ENCODE data around the gene MOSMO. TPM values are rescaled to one million over a fixed set of nuclear protein-coding genes. Genes with fewer than 3 reads are reported as not detected.

Gene MOSMO
- polyA plus RNA-seq, 1 experiment = 7.3 TPM

DNA sequence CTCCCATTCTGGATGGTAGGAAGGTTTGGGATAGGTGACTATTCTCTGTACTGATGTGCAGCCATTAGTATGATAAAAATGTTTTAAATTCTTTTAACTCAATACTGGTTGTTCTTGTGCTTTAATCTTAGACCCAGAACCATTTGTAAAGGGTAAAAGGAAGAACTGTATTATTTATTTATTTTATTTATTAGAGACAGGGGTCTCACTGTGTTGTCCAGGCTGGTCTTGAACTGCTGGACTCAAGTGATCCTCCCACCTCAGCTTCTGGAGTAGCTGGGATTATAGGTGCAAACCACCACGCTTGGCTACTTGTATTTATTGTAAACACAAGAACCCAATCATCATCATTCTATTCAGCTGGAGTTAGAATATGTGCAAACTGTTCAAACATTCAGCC lies 2.2 kb upstream of the MOSMO start:
- DNase-seq (ENCODE audit: low read depth) = no peak
- ChIA-PET CTCF (interaction anchor here (1.4 to 4.6 kb wide), 5 partner anchors 73 to 183 kb away, joined by 8 to 86 read pairs (median 11); no protein-coding TSS in a partner anchor), POLR2A (no interaction called here)
- no peaks in the 10 kb centered on the region for H3K27me3 ChIP-seq (ENCODE audit: control insufficient read depth, insufficient read depth, low read length)
- TF ChIP-seq, protein P1, sequence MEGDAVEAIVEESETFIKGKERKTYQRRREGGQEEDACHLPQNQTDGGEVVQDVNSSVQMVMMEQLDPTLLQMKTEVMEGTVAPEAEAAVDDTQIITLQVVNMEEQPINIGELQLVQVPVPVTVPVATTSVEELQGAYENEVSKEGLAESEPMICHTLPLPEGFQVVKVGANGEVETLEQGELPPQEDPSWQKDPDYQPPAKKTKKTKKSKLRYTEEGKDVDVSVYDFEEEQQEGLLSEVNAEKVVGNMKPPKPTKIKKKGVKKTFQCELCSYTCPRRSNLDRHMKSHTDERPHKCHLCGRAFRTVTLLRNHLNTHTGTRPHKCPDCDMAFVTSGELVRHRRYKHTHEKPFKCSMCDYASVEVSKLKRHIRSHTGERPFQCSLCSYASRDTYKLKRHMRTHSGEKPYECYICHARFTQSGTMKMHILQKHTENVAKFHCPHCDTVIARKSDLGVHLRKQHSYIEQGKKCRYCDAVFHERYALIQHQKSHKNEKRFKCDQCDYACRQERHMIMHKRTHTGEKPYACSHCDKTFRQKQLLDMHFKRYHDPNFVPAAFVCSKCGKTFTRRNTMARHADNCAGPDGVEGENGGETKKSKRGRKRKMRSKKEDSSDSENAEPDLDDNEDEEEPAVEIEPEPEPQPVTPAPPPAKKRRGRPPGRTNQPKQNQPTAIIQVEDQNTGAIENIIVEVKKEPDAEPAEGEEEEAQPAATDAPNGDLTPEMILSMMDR (IDR thresholded peaks at IDR 0.05; ENCODE audit: insufficient read depth, low read depth, low read length) = no peak
- H3K4me3 ChIP-seq (ENCODE audit: low read depth, low read length) = no peak overlapping the region
- no peaks in the 10 kb centered on the region for H3K36me3 ChIP-seq (ENCODE audit: control insufficient read depth, insufficient read depth, low read length)

DNA sequence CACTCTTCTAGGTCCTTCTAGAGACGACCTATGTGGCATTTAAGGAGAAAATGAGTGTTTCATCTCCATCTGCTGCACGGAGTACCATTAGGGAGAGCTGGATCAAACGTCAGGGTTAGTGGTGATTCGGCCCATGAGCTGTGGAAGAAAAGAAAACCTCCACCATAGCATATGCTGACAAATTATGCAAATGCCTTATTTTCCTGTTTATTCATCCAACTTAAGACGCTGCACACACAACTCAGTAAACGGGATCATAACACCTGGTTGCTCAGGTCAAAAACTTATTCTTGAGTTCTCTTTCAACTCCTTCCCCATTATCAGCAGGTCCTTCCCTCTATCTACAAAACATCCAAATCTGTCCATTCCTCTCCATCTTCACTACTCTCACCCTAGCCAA lies 1.3 kb upstream of the MOSMO start:
- CTCF ChIA-PET = interaction anchor here (1.5 to 3.6 kb wide), 4 partner anchors 12 to 92 kb away, joined by 3 to 29 read pairs (median 10); no protein-coding TSS in a partner anchor
- TF ChIP-seq, protein P1 (IDR thresholded peaks at IDR 0.05; ENCODE audit: insufficient read depth, low read depth, low read length) = no peak
- Histone ChIP-seq H3K27me3 (ENCODE audit: control insufficient read depth, insufficient read depth, low read length) (no peaks in the 10 kb centered on the region), H3K36me3 (ENCODE audit: control insufficient read depth, insufficient read depth, low read length) (no peaks in the 10 kb centered on the region), H3K4me3 (ENCODE audit: low read depth, low read length) (no peak overlapping the region)
- POLR2A ChIA-PET = no interaction called here
- DNase-seq (ENCODE audit: low read depth) = no peak

DNA sequence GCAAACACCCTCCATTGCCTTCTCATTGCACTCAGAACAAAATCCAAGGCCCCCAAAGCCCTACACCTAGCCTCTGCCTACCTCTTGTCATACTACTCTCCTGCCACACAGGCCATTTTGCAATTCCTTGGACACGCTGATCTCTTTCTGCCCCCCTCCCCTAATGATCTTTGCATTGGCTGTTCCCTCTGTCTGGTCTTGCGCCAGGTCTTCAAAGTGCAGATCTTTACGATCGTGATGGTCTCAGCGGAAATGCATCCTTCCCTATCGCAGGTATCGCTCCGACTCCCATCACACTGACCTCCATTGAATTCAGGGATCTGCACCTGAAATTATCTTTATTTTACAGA lies 777 bp upstream of the MOSMO start:
- TF ChIP-seq, protein P1 (IDR thresholded peaks at IDR 0.05; ENCODE audit: insufficient read depth, low read depth, low read length) = no peak
- ChIA-PET POLR2A (no interaction called here), CTCF (interaction anchor here (1.1 to 2.5 kb wide), 6 partner anchors 13 to 182 kb away, joined by 3 to 29 read pairs (median 4); partner anchors contain the start of gene VWA3A)
- no peaks in the 10 kb centered on the region for H3K27me3 ChIP-seq (ENCODE audit: control insufficient read depth, insufficient read depth, low read length)
- H3K36me3 ChIP-seq (ENCODE audit: control insufficient read depth, insufficient read depth, low read length) = no peaks in the 10 kb centered on the region
- H3K4me3 ChIP-seq (ENCODE audit: low read depth, low read length) = peak overlapping the region; percentile 94
- no peak for DNase-seq (ENCODE audit: low read depth)

DNA sequence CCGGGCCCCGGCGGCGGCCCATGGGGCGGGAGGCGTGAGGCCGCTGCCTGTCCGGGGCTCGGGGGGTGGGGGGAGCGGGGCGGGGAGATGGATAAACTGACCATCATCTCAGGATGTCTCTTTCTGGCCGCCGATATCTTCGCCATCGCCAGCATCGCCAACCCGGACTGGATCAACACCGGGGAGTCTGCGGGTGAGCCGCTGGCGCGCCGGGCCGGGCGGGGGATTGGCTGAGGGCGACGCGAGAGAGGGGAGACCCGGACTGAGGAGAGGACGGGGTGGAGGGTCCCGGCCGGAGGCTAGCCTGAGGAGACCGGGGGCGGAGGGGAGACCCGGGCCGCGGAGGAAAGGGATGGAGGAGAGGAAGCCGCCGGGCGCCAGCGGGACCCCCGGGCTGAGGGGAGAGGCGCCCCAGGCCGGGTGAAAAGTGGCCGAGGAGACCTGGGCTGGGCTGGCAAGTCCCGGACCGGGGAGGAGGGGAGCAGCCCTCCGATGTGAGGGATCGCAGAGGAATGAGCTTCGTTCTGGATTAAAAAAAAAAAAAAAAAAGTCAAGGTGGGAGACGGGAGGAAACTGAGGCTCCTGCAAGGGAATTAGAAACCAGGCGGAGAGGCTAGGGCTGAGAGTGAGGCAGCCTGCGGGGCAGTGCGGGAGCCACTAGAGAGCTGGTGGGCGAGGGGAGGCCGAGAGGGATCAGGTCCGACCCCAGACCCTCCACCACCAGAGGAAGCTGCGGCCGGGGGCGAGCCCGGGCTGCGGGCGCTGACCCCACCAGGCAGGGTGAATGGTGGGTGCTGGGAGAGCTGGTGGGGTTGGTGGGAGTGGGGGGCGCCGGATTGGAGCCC lies 526 bp downstream of the MOSMO start:
- Histone ChIP-seq H3K4me3 (ENCODE audit: low read depth, low read length) (peak overlapping the region; percentile 94), H3K36me3 (ENCODE audit: control insufficient read depth, insufficient read depth, low read length) (no peaks in the 10 kb centered on the region), H3K27me3 (ENCODE audit: control insufficient read depth, insufficient read depth, low read length) (no peaks in the 10 kb centered on the region)
- CTCF ChIA-PET = interaction anchor here (0.6 to 2.5 kb wide), 6 partner anchors 70 to 187 kb away, joined by 3 to 29 read pairs (median 6); no protein-coding TSS in a partner anchor
- TF ChIP-seq, protein P1 (IDR thresholded peaks at IDR 0.05; ENCODE audit: insufficient read depth, low read depth, low read length) = no peak
- DNase-seq (ENCODE audit: low read depth) = no peak
- POLR2A ChIA-PET = interaction anchor here (1.0 kb wide), 1 partner anchor 10 kb away, joined by 5 read pairs; no protein-coding TSS in a partner anchor

DNA sequence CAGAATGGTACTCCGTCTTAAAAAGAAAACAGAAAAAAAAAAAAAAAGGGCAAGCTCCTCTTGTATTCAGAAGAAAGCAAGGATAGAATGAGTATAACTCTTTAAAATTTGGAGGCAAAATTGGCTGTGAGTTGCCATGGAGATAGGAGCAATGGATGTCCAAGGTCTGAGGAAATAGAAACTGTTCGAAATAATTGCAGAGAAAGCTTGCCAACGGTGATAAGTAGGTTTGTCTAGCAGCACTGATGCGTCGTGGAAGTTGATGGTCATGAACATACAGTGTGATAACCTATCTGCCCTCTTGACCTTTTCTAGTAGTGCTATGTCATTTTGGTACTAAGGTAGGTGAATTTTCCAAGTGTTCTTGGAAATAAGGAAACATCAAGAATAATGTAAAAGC lies 3.0 kb downstream of the MOSMO start:
- ChIA-PET CTCF (interaction anchor here (2.2 to 2.9 kb wide), 2 partner anchors 65 to 67 kb away, joined by 7 to 13 read pairs; no protein-coding TSS in a partner anchor), POLR2A (no interaction called here)
- no peaks in the 10 kb centered on the region for H3K36me3 ChIP-seq (ENCODE audit: control insufficient read depth, insufficient read depth, low read length)
- no peak for DNase-seq (ENCODE audit: low read depth)
- no peaks in the 10 kb centered on the region for H3K27me3 ChIP-seq (ENCODE audit: control insufficient read depth, insufficient read depth, low read length)
- TF ChIP-seq, protein P1 (IDR thresholded peaks at IDR 0.05; ENCODE audit: insufficient read depth, low read depth, low read length) = no peak
- H3K4me3 ChIP-seq (ENCODE audit: low read depth, low read length) = no peak overlapping the region

Data from BJ (cell line).